ENCODE results near the gene CACNB1.

DNA sequence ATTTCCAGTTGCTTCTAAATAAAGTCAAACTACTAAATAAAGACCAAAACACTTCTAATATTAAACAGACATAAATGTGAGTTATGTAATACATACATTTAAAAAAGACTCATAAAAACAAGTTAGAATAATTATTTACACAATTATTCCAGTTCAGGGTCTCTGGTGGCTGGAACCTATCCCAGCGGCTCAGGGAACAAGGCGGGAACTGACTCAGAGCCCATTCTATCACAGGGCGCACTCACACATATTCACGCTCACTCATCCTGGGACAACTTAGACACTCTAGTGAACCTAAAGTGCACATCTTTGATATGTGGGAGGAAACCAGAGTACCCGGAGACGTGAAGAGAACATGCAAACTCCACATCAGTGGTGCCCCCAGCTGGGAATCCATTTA, 71.0 kb downstream of the CACNB1 start:
- TF ChIP-seq, protein P1, sequence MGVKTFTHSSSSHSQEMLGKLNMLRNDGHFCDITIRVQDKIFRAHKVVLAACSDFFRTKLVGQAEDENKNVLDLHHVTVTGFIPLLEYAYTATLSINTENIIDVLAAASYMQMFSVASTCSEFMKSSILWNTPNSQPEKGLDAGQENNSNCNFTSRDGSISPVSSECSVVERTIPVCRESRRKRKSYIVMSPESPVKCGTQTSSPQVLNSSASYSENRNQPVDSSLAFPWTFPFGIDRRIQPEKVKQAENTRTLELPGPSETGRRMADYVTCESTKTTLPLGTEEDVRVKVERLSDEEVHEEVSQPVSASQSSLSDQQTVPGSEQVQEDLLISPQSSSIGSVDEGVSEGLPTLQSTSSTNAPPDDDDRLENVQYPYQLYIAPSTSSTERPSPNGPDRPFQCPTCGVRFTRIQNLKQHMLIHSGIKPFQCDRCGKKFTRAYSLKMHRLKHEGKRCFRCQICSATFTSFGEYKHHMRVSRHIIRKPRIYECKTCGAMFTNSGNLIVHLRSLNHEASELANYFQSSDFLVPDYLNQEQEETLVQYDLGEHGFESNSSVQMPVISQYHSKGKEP (tag by site-specific recombination; IDR thresholded peaks at IDR 0.05): no peak
- TF ChIP-seq KLF16 (tag by site-specific recombination; IDR thresholded peaks at IDR 0.05): no peak
- no peak for TF ChIP-seq ZBTB8A (tag by site-specific recombination; IDR thresholded peaks at IDR 0.05)
- TF ChIP-seq, protein P2, sequence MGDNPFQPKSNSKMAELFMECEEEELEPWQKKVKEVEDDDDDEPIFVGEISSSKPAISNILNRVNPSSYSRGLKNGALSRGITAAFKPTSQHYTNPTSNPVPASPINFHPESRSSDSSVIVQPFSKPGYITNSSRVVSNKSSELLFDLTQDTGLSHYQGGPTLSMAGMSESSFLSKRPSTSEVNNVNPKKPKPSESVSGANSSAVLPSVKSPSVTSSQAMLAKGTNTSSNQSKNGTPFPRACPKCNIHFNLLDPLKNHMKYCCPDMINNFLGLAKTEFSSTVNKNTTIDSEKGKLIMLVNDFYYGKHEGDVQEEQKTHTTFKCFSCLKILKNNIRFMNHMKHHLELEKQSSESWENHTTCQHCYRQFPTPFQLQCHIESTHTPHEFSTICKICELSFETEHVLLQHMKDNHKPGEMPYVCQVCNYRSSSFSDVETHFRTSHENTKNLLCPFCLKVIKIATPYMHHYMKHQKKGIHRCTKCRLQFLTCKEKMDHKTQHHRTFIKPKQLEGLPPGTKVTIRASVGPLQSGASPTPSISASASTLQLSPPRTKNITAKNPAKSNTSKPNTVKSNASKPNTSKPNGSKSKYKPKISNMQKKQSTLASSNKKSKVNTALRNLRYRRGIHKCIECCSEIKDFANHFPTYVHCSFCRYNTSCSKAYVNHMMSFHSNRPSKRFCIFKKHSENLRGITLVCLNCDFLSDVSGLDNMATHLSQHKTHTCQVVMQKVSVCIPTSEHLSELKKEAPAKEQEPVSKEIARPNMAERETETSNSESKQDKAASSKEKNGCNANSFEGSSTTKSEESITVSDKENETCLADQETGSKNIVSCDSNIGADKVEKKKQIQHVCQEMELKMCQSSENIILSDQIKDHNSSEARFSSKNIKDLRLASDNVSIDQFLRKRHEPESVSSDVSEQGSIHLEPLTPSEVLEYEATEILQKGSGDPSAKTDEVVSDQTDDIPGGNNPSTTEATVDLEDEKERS (tag by site-specific recombination; IDR thresholded peaks at IDR 0.05): no peak
- TF ChIP-seq ZNF121 (tag by site-specific recombination; IDR thresholded peaks at IDR 0.05): no peak
- TF ChIP-seq SP2 (tag by site-specific recombination; IDR thresholded peaks at IDR 0.05): no peak
- TF ChIP-seq SETDB1 (IDR thresholded peaks at IDR 0.05; ENCODE audit: insufficient read length, low read length): no peak
- TF ChIP-seq, protein P3, sequence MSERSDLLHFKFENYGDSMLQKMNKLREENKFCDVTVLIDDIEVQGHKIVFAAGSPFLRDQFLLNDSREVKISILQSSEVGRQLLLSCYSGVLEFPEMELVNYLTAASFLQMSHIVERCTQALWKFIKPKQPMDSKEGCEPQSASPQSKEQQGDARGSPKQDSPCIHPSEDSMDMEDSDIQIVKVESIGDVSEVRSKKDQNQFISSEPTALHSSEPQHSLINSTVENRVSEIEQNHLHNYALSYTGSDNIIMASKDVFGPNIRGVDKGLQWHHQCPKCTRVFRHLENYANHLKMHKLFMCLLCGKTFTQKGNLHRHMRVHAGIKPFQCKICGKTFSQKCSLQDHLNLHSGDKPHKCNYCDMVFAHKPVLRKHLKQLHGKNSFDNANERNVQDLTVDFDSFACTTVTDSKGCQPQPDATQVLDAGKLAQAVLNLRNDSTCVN (tag by site-specific recombination; optimal IDR thresholded peaks at IDR 0.05): no peak
- TF ChIP-seq, protein P4, sequence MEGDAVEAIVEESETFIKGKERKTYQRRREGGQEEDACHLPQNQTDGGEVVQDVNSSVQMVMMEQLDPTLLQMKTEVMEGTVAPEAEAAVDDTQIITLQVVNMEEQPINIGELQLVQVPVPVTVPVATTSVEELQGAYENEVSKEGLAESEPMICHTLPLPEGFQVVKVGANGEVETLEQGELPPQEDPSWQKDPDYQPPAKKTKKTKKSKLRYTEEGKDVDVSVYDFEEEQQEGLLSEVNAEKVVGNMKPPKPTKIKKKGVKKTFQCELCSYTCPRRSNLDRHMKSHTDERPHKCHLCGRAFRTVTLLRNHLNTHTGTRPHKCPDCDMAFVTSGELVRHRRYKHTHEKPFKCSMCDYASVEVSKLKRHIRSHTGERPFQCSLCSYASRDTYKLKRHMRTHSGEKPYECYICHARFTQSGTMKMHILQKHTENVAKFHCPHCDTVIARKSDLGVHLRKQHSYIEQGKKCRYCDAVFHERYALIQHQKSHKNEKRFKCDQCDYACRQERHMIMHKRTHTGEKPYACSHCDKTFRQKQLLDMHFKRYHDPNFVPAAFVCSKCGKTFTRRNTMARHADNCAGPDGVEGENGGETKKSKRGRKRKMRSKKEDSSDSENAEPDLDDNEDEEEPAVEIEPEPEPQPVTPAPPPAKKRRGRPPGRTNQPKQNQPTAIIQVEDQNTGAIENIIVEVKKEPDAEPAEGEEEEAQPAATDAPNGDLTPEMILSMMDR (tag by site-specific recombination; IDR thresholded peaks at IDR 0.05): no peak

All from HEK293 (cell line).